WTC11 (cell line): ENCODE results near the gene MARS1. TPM values are rescaled to one million over a fixed set of nuclear protein-coding genes. Genes with fewer than 3 reads are reported as not detected.

Source experiments
- ATAC-seq: fragments of 200-7000 bp; cut with Tn5 transposase; 2 replicates; pipeline ENCODE4 v1.10.0; 2021; ENCODE audit warnings: mild to moderate bottlenecking, moderate library complexity
- CTCF ChIA-PET: fragments of 300-600 bp; sonication (Branson Sonifier 250); formaldehyde crosslinking; loops from one replicate; lab custom pipeline; 2021; ENCODE audit warnings: antibody characterized with exemption; lab: Charles Lee
- POLR2A ChIA-PET: fragments of 350-600 bp; sonication (Branson Sonifier 250); formaldehyde crosslinking; loops from one replicate; lab custom pipeline; 2021; ENCODE audit warnings: antibody characterized with exemption; lab: Charles Lee
- DNase-seq: peaks from one replicate; pipeline ENCODE4 v3.0.0; 2021; ENCODE audit warnings: low spot score
- H3K27ac Mint-ChIP-seq: 2 replicates; pipeline ENCODE4 v1.8.0; 2021; ENCODE audit warnings: mixed read lengths
- H3K27me3 Mint-ChIP-seq: 2 replicates; pipeline ENCODE4 v1.8.0; 2021; ENCODE audit warnings: low read depth, mild to moderate bottlenecking, moderate library complexity, mixed read lengths
- H3K36me3 Mint-ChIP-seq: 2 replicates; pipeline ENCODE4 v1.8.0; 2021; ENCODE audit warnings: mixed read lengths
- H3K4me1 Mint-ChIP-seq: 2 replicates; pipeline ENCODE4 v1.8.0; 2022; ENCODE audit warnings: mixed read lengths
- H3K4me3 Mint-ChIP-seq: 2 replicates; pipeline ENCODE4 v1.8.0; 2021; ENCODE audit warnings: mild to moderate bottlenecking, moderate library complexity, mixed read lengths
- H3K9me3 Mint-ChIP-seq: 2 replicates; pipeline ENCODE4 v1.8.0; 2021; ENCODE audit warnings: mixed read lengths
- ATF2 ChIP-seq: sonication (generic); formaldehyde crosslinking; IDR thresholded peaks from 2 replicates; pipeline ENCODE4 v1.8.1; 2022; ENCODE audit warnings: low read depth, missing genetic modification reagents, borderline replicate concordance
- CDX4 ChIP-seq: fragments of 250-450 bp; sonication (Bioruptor Pico); IDR thresholded peaks from 2 replicates; pipeline ENCODE4 v1.9.0; 2021; ENCODE audit warnings: moderate library complexity, mild to moderate bottlenecking, inconsistent platforms, borderline replicate concordance
- CREB1 ChIP-seq: sonication (generic); formaldehyde crosslinking; IDR thresholded peaks from 2 replicates; pipeline ENCODE4 v1.8.0; 2023; ENCODE audit warnings: mild to moderate bottlenecking, missing genetic modification reagents
- CTCF ChIP-seq: fragments of 200-600 bp; IDR thresholded peaks from 2 replicates; pipeline ENCODE4 v1.8.0; 2022; ENCODE audit warnings: antibody characterized with exemption
- FOXP1 ChIP-seq: sonication (generic); formaldehyde crosslinking; IDR thresholded peaks from 2 replicates; pipeline ENCODE4 v1.8.0; 2022; ENCODE audit warnings: missing genetic modification reagents, mild to moderate bottlenecking, moderate library complexity, borderline replicate concordance
- IRF2 ChIP-seq: sonication (generic); formaldehyde crosslinking; IDR thresholded peaks from 2 replicates; pipeline ENCODE4 v1.8.0; 2022; ENCODE audit warnings: low read depth, missing genetic modification reagents, borderline replicate concordance
- JUN ChIP-seq: sonication (generic); formaldehyde crosslinking; IDR thresholded peaks from 2 replicates; pipeline ENCODE4 v1.8.0; 2023; ENCODE audit warnings: mild to moderate bottlenecking, missing genetic modification reagents
- MAX ChIP-seq: sonication (generic); formaldehyde crosslinking; IDR thresholded peaks from 2 replicates; pipeline ENCODE4 v1.8.0; 2022; ENCODE audit warnings: mild to moderate bottlenecking, missing genetic modification reagents
- NFE2L1 ChIP-seq: sonication (generic); formaldehyde crosslinking; IDR thresholded peaks from 2 replicates; pipeline ENCODE4 v1.8.1; 2023; ENCODE audit warnings: missing genetic modification reagents
- NFYB ChIP-seq: sonication (generic); formaldehyde crosslinking; conservative IDR thresholded peaks from 2 replicates; pipeline ENCODE4 v1.8.0; 2022; ENCODE audit warnings: low read depth, missing genetic modification reagents
- PRDM15 ChIP-seq: sonication (generic); formaldehyde crosslinking; IDR thresholded peaks from 2 replicates; pipeline ENCODE4 v1.8.0; 2022; ENCODE audit warnings: missing genetic modification reagents
- USF2 ChIP-seq: sonication (generic); formaldehyde crosslinking; IDR thresholded peaks from 2 replicates; pipeline ENCODE4 v1.8.1; 2023; ENCODE audit warnings: mild to moderate bottlenecking, missing genetic modification reagents, moderate library complexity
- ZNF232 ChIP-seq: sonication (generic); formaldehyde crosslinking; IDR thresholded peaks from 2 replicates; pipeline ENCODE4 v1.8.0; 2022; ENCODE audit warnings: mild to moderate bottlenecking, missing genetic modification reagents
- ZNF281 ChIP-seq: sonication (generic); formaldehyde crosslinking; IDR thresholded peaks from 2 replicates; pipeline ENCODE4 v1.8.0; 2023; ENCODE audit warnings: mild to moderate bottlenecking, missing genetic modification reagents
- ZNF317 ChIP-seq: sonication (generic); formaldehyde crosslinking; IDR thresholded peaks from 2 replicates; pipeline ENCODE4 v1.8.1; 2023; ENCODE audit warnings: low read depth, mild to moderate bottlenecking, moderate library complexity, missing genetic modification reagents, borderline replicate concordance
- ZNF416 ChIP-seq: fragments of 250-450 bp; sonication (Bioruptor Pico); IDR thresholded peaks from 2 replicates; pipeline ENCODE4 v1.9.0; 2021; ENCODE audit warnings: mild to moderate bottlenecking, inconsistent platforms
- total RNA-seq: library from RNA; stranded (reverse); gene quantifications from 3 replicates; pipeline ENCODE4 v1.2.3, GENCODE V29; 2021

Gene MARS1
- total RNA-seq, 1 experiment from 2014 or later, result 367 TPM

GRCh38 chr12:57525615-57526383 lies 37.9 kb downstream of the MARS1 start (continued):
- TF ChIP-seq CTCF, result no peak
- TF ChIP-seq MAX (CRISPR knock-in tag), result no peak
- no peak for TF ChIP-seq ZNF416 (CRISPR knock-in tag)
- no peak for TF ChIP-seq NFYB (CRISPR knock-in tag)
- TF ChIP-seq ZNF232 (CRISPR knock-in tag), result no peak
- TF ChIP-seq CREB1 (CRISPR knock-in tag), result no peak

GRCh38 chr12:57526477-57527126 lies 38.7 kb downstream of the MARS1 start:
- ChIA-PET POLR2A (interaction anchor here (0.6 to 0.8 kb wide), 2 partner anchors 11 to 64 kb away, joined by 3 to 6 read pairs; partner anchors contain the start of gene PIP4K2C), CTCF (interaction anchor here (1.1 to 1.4 kb wide), 2 partner anchors 57 to 200 kb away, joined by 3 to 4 read pairs; no protein-coding TSS in a partner anchor)
- Mint-ChIP-seq H3K36me3 (peaks cover 22% of the 10 kb centered on the region), H3K9me3 (no peaks in the 10 kb centered on the region), H3K27me3 (peaks cover 1% of the 10 kb centered on the region; the same call in 1 of the 2 replicates), H3K27ac (no peak overlapping the region), H3K4me1 (peaks cover 21% of the 10 kb centered on the region), H3K4me3 (no peak overlapping the region)
- no peak for ATAC-seq
- DNase-seq, result no peak
- TF ChIP-seq IRF2, result no peak
- TF ChIP-seq PRDM15 (CRISPR knock-in tag), result no peak
- TF ChIP-seq USF2 (CRISPR knock-in tag), result no peak
- no peak for TF ChIP-seq JUN (CRISPR knock-in tag)
- no peak for TF ChIP-seq FOXP1 (CRISPR knock-in tag)
- no peak for TF ChIP-seq MAX (CRISPR knock-in tag)
- TF ChIP-seq ZNF232 (CRISPR knock-in tag), result no peak
- TF ChIP-seq ZNF317 (CRISPR knock-in tag), result no peak
- TF ChIP-seq ATF2 (CRISPR knock-in tag), result no peak
- TF ChIP-seq NFE2L1 (CRISPR knock-in tag), result no peak
- TF ChIP-seq CDX4 (CRISPR knock-in tag), result no peak
- TF ChIP-seq ZNF281 (CRISPR knock-in tag), result no peak
